Jurkat, Clone E6-1 (cell line): ENCODE data around the gene LAT.
"Not testable (repeated sequence)": the region's sequence is repeated elsewhere in the genome, so short reads cannot be mapped to it uniquely, and the experiment has no call there.

Experiments used
- DNase-seq: peaks from one replicate; pipeline ENCODE4 v3.0.0-alpha.2; 2011; ENCODE audit warnings: low read depth, low spot score
- H3K4me3 ChIP-seq: 2 replicates; pipeline ENCODE4 v1.5.1; 2011; ENCODE audit warnings: mild to moderate bottlenecking, low read length, control low read depth, moderate library complexity

The LAT gene

GRCh38 chr16:28974437-28975157 is 10.3 kb upstream of the LAT start, which contains the start of gene SPNS1:
Gene SPNS1, plus strand, starts transcription at chr16:28974778. Its CDS starts 374 bp downstream, at chr16:28975152.
- H3K4me3 ChIP-seq, result peak within 1 kb of the TSS; percentile 97
- DNase-seq, result peak; percentile 89

- DNase-seq, result no peak
- H3K4me3 ChIP-seq, result peak overlapping the region; percentile 97
These were observed 9.7 kb upstream of the LAT start for GRCh38 chr16:28975158-28975599.

- no peak overlapping the region for H3K4me3 ChIP-seq
- DNase-seq, result no peak
These were observed 6.9 kb upstream of the LAT start for GRCh38 chr16:28977703-28978662.

GRCh38 chr16:28980330-28980729 is 4.5 kb upstream of the LAT start:
- DNase-seq, H3K4me3 ChIP-seq: not testable (repeated sequence)

GRCh38 chr16:28980929-28981328 is 3.9 kb upstream of the LAT start:
- no peak overlapping the region for H3K4me3 ChIP-seq
- no peak for DNase-seq

- DNase-seq, result peak; percentile 30
- H3K4me3 ChIP-seq, result no peak overlapping the region
These were observed 3.3 kb upstream of the LAT start for GRCh38 chr16:28981517-28981916.

GRCh38 chr16:28982418-28982817 is 2.4 kb upstream of the LAT start:
- no peak for DNase-seq
- no peak overlapping the region for H3K4me3 ChIP-seq

GRCh38 chr16:28982949-28983348 is 1.9 kb upstream of the LAT start:
- no peak for DNase-seq
- no peak overlapping the region for H3K4me3 ChIP-seq

- H3K4me3 ChIP-seq, result no peak overlapping the region
- no peak for DNase-seq
These were observed 1.2 kb upstream of the LAT start for GRCh38 chr16:28983644-28984043.

- peak overlapping the region; percentile 37 for H3K4me3 ChIP-seq
- DNase-seq, result no peak
These were observed 761 bp upstream of the LAT start for GRCh38 chr16:28984091-28984490.

- H3K4me3 ChIP-seq, result peak overlapping the region; percentile 97
- no peak for DNase-seq
These were observed 574 bp downstream of the LAT start for GRCh38 chr16:28985211-28986041.

- no peak for DNase-seq
- H3K4me3 ChIP-seq, result peak overlapping the region; percentile 97
These were observed 1.2 kb downstream of the LAT start for GRCh38 chr16:28986046-28986445.

- DNase-seq, result no peak
- peak overlapping the region; percentile 97 for H3K4me3 ChIP-seq
These were observed 1.6 kb downstream of the LAT start for GRCh38 chr16:28986492-28986891.

GRCh38 chr16:28987170-28987853 is 2.5 kb downstream of the LAT start:
- peak overlapping the region; percentile 97 for H3K4me3 ChIP-seq
- DNase-seq, result no peak

GRCh38 chr16:28989363-28989762 is 4.5 kb downstream of the LAT start:
- no peak overlapping the region for H3K4me3 ChIP-seq
- DNase-seq, result no peak

- DNase-seq, result no peak
- no peak overlapping the region for H3K4me3 ChIP-seq
These were observed 5.7 kb downstream of the LAT start for GRCh38 chr16:28990375-28991040.

GRCh38 chr16:28991687-28992086 is 6.8 kb downstream of the LAT start:
- DNase-seq, result no peak

GRCh38 chr16:28992496-28992895 is 7.6 kb downstream of the LAT start:
- no peak overlapping the region for H3K4me3 ChIP-seq
- no peak for DNase-seq

More at GRCh38 chr16:28991687-28992086, 6.8 kb downstream of the LAT start:
- no peak overlapping the region for H3K4me3 ChIP-seq
